Neuronal stem cell (in vitro differentiated cells): Measurements from ENCODE around the gene JPT1.

Source experiments
- DNase-seq: peaks from one replicate; pipeline ENCODE4 v3.0.0-alpha.2; 2013; ENCODE audit warnings: low spot score
- H2AFZ ChIP-seq: one replicate; pipeline ENCODE4 v1.6.1; 2013; ENCODE audit warnings: mild to moderate bottlenecking, low read length, inconsistent platforms
- H2AK5ac ChIP-seq: 2 replicates; pipeline ENCODE4 v1.6.1; 2013; ENCODE audit warnings: low read depth, mild to moderate bottlenecking, inconsistent platforms, low read length, moderate library complexity, mixed read lengths
- H2BK120ac ChIP-seq: 2 replicates; pipeline ENCODE4 v1.6.1; 2013; ENCODE audit warnings: low read depth, mild to moderate bottlenecking, inconsistent platforms, low read length, moderate library complexity, mixed read lengths
- H2BK12ac ChIP-seq: one replicate; pipeline ENCODE4 v1.6.1; 2013; ENCODE audit warnings: low read length, inconsistent platforms
- H2BK15ac ChIP-seq: 2 replicates; pipeline ENCODE4 v1.6.1; 2013; ENCODE audit warnings: mild to moderate bottlenecking, low read length, inconsistent platforms, mixed read lengths
- H2BK5ac ChIP-seq: one replicate; pipeline ENCODE4 v1.6.1; 2013; ENCODE audit warnings: inconsistent platforms, mild to moderate bottlenecking, low read length, moderate library complexity
- H3K14ac ChIP-seq: one replicate; pipeline ENCODE4 v1.6.1; 2013; ENCODE audit warnings: low read length, inconsistent platforms
- H3K18ac ChIP-seq: 2 replicates; pipeline ENCODE4 v1.6.1; 2013; ENCODE audit warnings: low read length, inconsistent platforms
- H3K23ac ChIP-seq: 2 replicates; pipeline ENCODE4 v1.6.1; 2013; ENCODE audit warnings: low read depth, mild to moderate bottlenecking, mixed read lengths, low read length, inconsistent platforms; ENCODE audit not compliant: poor library complexity
- H3K27ac ChIP-seq: replicated peaks from 3 replicates; pipeline ENCODE4 v1.5.1; 2013; ENCODE audit warnings: low read length, inconsistent platforms
- H3K27me3 ChIP-seq, 3 experiments: 2 replicates each; pipeline ENCODE4 v1.6.1; 2013; ENCODE audit warnings: low read length in 3 of 3, mild to moderate bottlenecking in 2 of 3, inconsistent platforms in 1 of 3, low read depth in 1 of 3, mixed read lengths in 1 of 3, moderate library complexity in 1 of 3; ENCODE audit not compliant: control insufficient read depth in 3 of 3, insufficient read depth in 3 of 3
- H3K36me3 ChIP-seq, 2 donors: replicated peaks in 1 of 2; 2 replicates each; pipeline ENCODE4 v1.6.1; 2013; ENCODE audit warnings: low read length in 2 of 2; ENCODE audit not compliant: control insufficient read depth in 2 of 2, insufficient read depth in 2 of 2
- H3K4ac ChIP-seq: 2 replicates; pipeline ENCODE4 v1.6.1; 2013; ENCODE audit warnings: inconsistent platforms, mild to moderate bottlenecking, low read length, moderate library complexity
- H3K4me1 ChIP-seq, 2 donors: 1 replicate in 1 of 2; 2 replicates in 1 of 2; pipeline ENCODE4 v1.6.1; 2013; ENCODE audit warnings: low read length in 2 of 2, low read depth in 1 of 2; ENCODE audit not compliant: control insufficient read depth in 2 of 2, insufficient read depth in 1 of 2
- H3K4me2 ChIP-seq: one replicate; pipeline ENCODE4 v1.6.1; 2013; ENCODE audit warnings: mild to moderate bottlenecking, low read length, inconsistent platforms; ENCODE audit not compliant: insufficient read depth, poor library complexity, severe bottlenecking
- H3K4me3 ChIP-seq, 2 donors: 2 replicates each; pipeline ENCODE4 v1.5.1; 2013; ENCODE audit warnings: low read length in 2 of 2, mild to moderate bottlenecking in 2 of 2, inconsistent platforms in 1 of 2, moderate library complexity in 1 of 2
- H3K79me1 ChIP-seq: one replicate; pipeline ENCODE4 v1.6.1; 2013; ENCODE audit warnings: low read depth, mild to moderate bottlenecking, inconsistent platforms, low read length, moderate library complexity
- H3K9ac ChIP-seq: one replicate; pipeline ENCODE4 v1.6.1; 2013; ENCODE audit warnings: mild to moderate bottlenecking, low read depth, low read length, inconsistent platforms; ENCODE audit not compliant: poor library complexity
- H3K9me3 ChIP-seq, 2 donors: replicated peaks in 1 of 2; 2 replicates each; pipeline versions ENCODE3 to v1.6.1; 2013; ENCODE audit warnings: low read length in 2 of 2, mild to moderate bottlenecking in 2 of 2, inconsistent platforms in 1 of 2, low read depth in 1 of 2, mixed read lengths in 1 of 2, moderate library complexity in 1 of 2; ENCODE audit not compliant: control insufficient read depth in 2 of 2, insufficient read depth in 1 of 2
- H4K8ac ChIP-seq: one replicate; pipeline ENCODE4 v1.6.1; 2013; ENCODE audit warnings: low read depth, mild to moderate bottlenecking, inconsistent platforms, low read length, moderate library complexity
- H4K91ac ChIP-seq: one replicate; pipeline ENCODE4 v1.6.1; 2013; ENCODE audit warnings: low read length, low read depth, mild to moderate bottlenecking, inconsistent platforms; ENCODE audit not compliant: poor library complexity
- WGBS, 2 donors: extraction: QIAGEN DNeasy Blood & Tissue Kit; methylation state at CpG; one replicate each; pipeline ENCODE4 v1.1.7; 2013; ENCODE audit warnings: missing lambda C conversion rate in 2 of 2, mixed read lengths in 1 of 2; ENCODE audit not compliant: insufficient read length in 2 of 2, insufficient replicate concordance in 1 of 2; ENCODE audit errors: extremely low coverage in 2 of 2; 5-methylcytosine and 5-hydroxymethylcytosine counted together

The JPT1 gene

GRCh38 chr17:75108193-75108592 lies 46.1 kb downstream of the JPT1 start:
- DNase-seq: no peak

GRCh38 chr17:75105126-75106080 lies 48.9 kb downstream of the JPT1 start:
- Histone ChIP-seq H4K8ac (no peak overlapping the region), H3K4ac (no peak overlapping the region)

More at GRCh38 chr17:75108193-75108592, 46.1 kb downstream of the JPT1 start:
- Histone ChIP-seq H4K91ac (no peak overlapping the region), H3K4me2 (no peak overlapping the region), H2BK5ac (no peak overlapping the region), H3K9me3 (no peaks in the 10 kb centered on the region), H2AFZ (no peak overlapping the region), H3K23ac (peak overlapping the region; percentile 81), H3K14ac (no peak overlapping the region), H3K36me3 (peaks cover 2 to 4% of the 10 kb centered on the region in 2 donors), H2AK5ac (peak overlapping the region; percentile 88), H2BK12ac (no peak overlapping the region), H3K9ac (peak overlapping the region; percentile 12), H3K4ac (no peak overlapping the region), H4K8ac (no peak overlapping the region), H3K79me1 (no peaks in the 10 kb centered on the region), H3K18ac (no peak overlapping the region), H2BK120ac (no peak overlapping the region), H3K4me1 (peaks cover 0 to 5% of the 10 kb centered on the region in 2 donors), H2BK15ac (peak overlapping the region; percentile 33), H3K27ac (no peak overlapping the region), H3K4me3 (no peak overlapping the region), H3K27me3 (peaks cover 0 to 14% (median 7%) of the 10 kb centered on the region in 3 experiments)
- WGBS, 2 donors: no CpG with 5 or more reads among the region's 2 CpGs

GRCh38 chr17:75103601-75104554 lies 50.4 kb downstream of the JPT1 start:
- Histone ChIP-seq H3K4ac (no peak overlapping the region), H2AK5ac (no peak overlapping the region), H3K36me3 (peaks cover 0 to 1% of the 10 kb centered on the region in 2 donors), H3K27ac (no peak overlapping the region), H3K9me3 (no peaks in the 10 kb centered on the region), H3K9ac (no peak overlapping the region), H4K8ac (no peak overlapping the region), H3K4me2 (no peak overlapping the region), H2BK120ac (no peak overlapping the region), H3K18ac (no peak overlapping the region), H2BK12ac (no peak overlapping the region), H3K14ac (no peak overlapping the region), H3K4me3 (no peak overlapping the region), H3K79me1 (no peaks in the 10 kb centered on the region), H2BK15ac (no peak overlapping the region), H3K4me1 (peaks cover under 1 to 1% of the 10 kb centered on the region in 2 donors), H2AFZ (no peak overlapping the region), H4K91ac (no peak overlapping the region), H3K23ac (no peak overlapping the region), H2BK5ac (no peak overlapping the region), H3K27me3 (peaks cover 0 to 12% (median 1%) of the 10 kb centered on the region in 3 experiments)
- WGBS, 2 donors: no CpG with 5 or more reads among the region's 14 CpGs
- no peak for DNase-seq

More at GRCh38 chr17:75105126-75106080, 48.9 kb downstream of the JPT1 start:
- WGBS, 2 donors: no CpG with 5 or more reads among the region's 20 CpGs
- DNase-seq: no peak
- H2BK12ac ChIP-seq: no peak overlapping the region
- no peak overlapping the region for H3K4me3 ChIP-seq
- H3K36me3 ChIP-seq: peaks cover 0 to 1% of the 10 kb centered on the region in 2 donors
- no peak overlapping the region for H2BK15ac ChIP-seq
- peaks cover 0 to 14% (median 7%) of the 10 kb centered on the region in 3 experiments for H3K27me3 ChIP-seq
- H3K79me1 ChIP-seq: no peaks in the 10 kb centered on the region
- H3K9me3 ChIP-seq: no peaks in the 10 kb centered on the region
- H4K91ac ChIP-seq: no peak overlapping the region
- H3K4me1 ChIP-seq: peaks cover 0 to 5% of the 10 kb centered on the region in 2 donors
- no peak overlapping the region for H3K14ac ChIP-seq
- H3K23ac ChIP-seq: peak overlapping the region; percentile 43
- H2BK5ac ChIP-seq: no peak overlapping the region
- no peak overlapping the region for H3K27ac ChIP-seq
- H3K4me2 ChIP-seq: no peak overlapping the region
- peak overlapping the region; percentile 61 for H2AK5ac ChIP-seq
- H3K9ac ChIP-seq: no peak overlapping the region
- no peak overlapping the region for H2BK120ac ChIP-seq
- H2AFZ ChIP-seq: no peak overlapping the region
- H3K18ac ChIP-seq: peak overlapping the region; percentile 28
